ENCODE results near the gene DECR2. TPM values are rescaled to one million over a fixed set of nuclear protein-coding genes. Genes with fewer than 3 reads are reported as not detected.

DECR2 gene
- total and polyA plus RNA-seq, 10 of the 15 experiments (the other 5 are each of a cell fraction or from before 2014, with no cell fraction given) = 0.53 to 20.3 (median 6.0) TPM

GRCh38 chr16:372302-372983 is 29.2 kb upstream of the DECR2 start (continued):
- TF ChIP-seq PRDM15 (CRISPR knock-in tag; IDR thresholded peaks at IDR 0.05) (no peak), STAT3 (IDR thresholded peaks at IDR 0.05; ENCODE audit: low read depth, low read length) (no peak), TAF1 (IDR thresholded peaks at IDR 0.05; ENCODE audit: borderline replicate concordance, low read depth, low read length) (no peak), TCF3 (IDR thresholded peaks at IDR 0.05; ENCODE audit: borderline replicate concordance, insufficient read depth, low read depth, low read length) (no peak), FOXK2 (IDR thresholded peaks at IDR 0.05) (no peak), RELB (IDR thresholded peaks at IDR 0.05; ENCODE audit: low read depth) (no peak), POLR2AphosphoS5 (IDR thresholded peaks at IDR 0.05; ENCODE audit: low read length) (no peak), FOXM1 (IDR thresholded peaks at IDR 0.05; ENCODE audit: low read depth, low read length) (no peak), STAT1 (conservative IDR thresholded peaks at IDR 0.05) (no peak)

Measured in GM12878 (cell line).